PFSK-1 (cell line): ENCODE measurements around the gene SLAMF1.

Experiments used
- POLR2AphosphoS5 ChIP-seq: IDR thresholded peaks from 2 replicates; pipeline ENCODE4 v1.6.1; 2012; ENCODE audit warnings: low read depth, mild to moderate bottlenecking, control low read depth, low read length, moderate library complexity
- REST ChIP-seq, 2 experiments: IDR thresholded peaks; 2 replicates each; pipeline versions ENCODE4 v1.6.1 to v1.8.0; 2011 to 2012; ENCODE audit warnings: low read depth in 2 of 2, low read length in 2 of 2, control low read depth in 1 of 2, inconsistent platforms in 1 of 2, mild to moderate bottlenecking in 1 of 2, moderate library complexity in 1 of 2; ENCODE audit not compliant: insufficient read depth in 1 of 2
- TAF1 ChIP-seq: IDR thresholded peaks from 2 replicates; pipeline ENCODE4 v1.6.1; 2012; ENCODE audit warnings: low read length, control low read depth, borderline replicate concordance; ENCODE audit not compliant: insufficient read depth

GRCh38 chr1:160606611-160607010 lies 40.2 kb downstream of the SLAMF1 start:
- TF ChIP-seq REST (IDR thresholded peaks at IDR 0.05; ENCODE audit: insufficient read depth in 1 of 2, low read depth in 2 of 2, low read length in 2 of 2) (no peak), POLR2AphosphoS5 (no peak), TAF1 (no peak)
